HTERT RPE-1 (cell line): ENCODE measurements around the gene NUP62.

ENCODE experiments used
- in situ Hi-C: fragments of 300-500 bp; cut with MboI; formaldehyde crosslinking; loops from 4 replicates; pipeline ENCODE4 v1.14.3; 2020; ENCODE audit warnings: low sequenced_read_pairs

Gene NUP62

GRCh38 chr19:49869484-49870308 is 59.6 kb downstream of the NUP62 start:
- in situ Hi-C loops = no loop called here

- in situ Hi-C loops = no loop called here
These were observed 60.3 kb downstream of the NUP62 start for GRCh38 chr19:49869009-49869483.

- in situ Hi-C loops = no loop called here
These were observed 62.1 kb downstream of the NUP62 start, which contains the start of gene PNKP for GRCh38 chr19:49866933-49867782. Gene PNKP, minus strand, starts transcription at chr19:49867576. Its CDS starts 372 bp downstream, at chr19:49867204.

- in situ Hi-C loops = no loop called here
These were observed 64.4 kb downstream of the NUP62 start for GRCh38 chr19:49864890-49865289.

GRCh38 chr19:49863935-49864320 is 65.4 kb downstream of the NUP62 start:
- in situ Hi-C loops = no loop called here

GRCh38 chr19:49863254-49863934 is 65.9 kb downstream of the NUP62 start:
- in situ Hi-C loops = no loop called here

GRCh38 chr19:49862391-49863253 is 66.7 kb downstream of the NUP62 start:
- in situ Hi-C loops = no loop called here

- in situ Hi-C loops = no loop called here
These were observed 67.5 kb downstream of the NUP62 start for GRCh38 chr19:49861541-49862378.

- in situ Hi-C loops = no loop called here
These were observed 68.2 kb downstream of the NUP62 start for GRCh38 chr19:49861107-49861506.

- in situ Hi-C loops = no loop called here
These were observed 68.8 kb downstream of the NUP62 start for GRCh38 chr19:49860336-49861102.

GRCh38 chr19:49859682-49860335 is 69.5 kb downstream of the NUP62 start:
- in situ Hi-C loops = no loop called here

- in situ Hi-C loops = no loop called here
These were observed 71.0 kb downstream of the NUP62 start for GRCh38 chr19:49858088-49858985.

- in situ Hi-C loops = no loop called here
These were observed 71.5 kb downstream of the NUP62 start for GRCh38 chr19:49857838-49858087.

GRCh38 chr19:49857061-49857837 is 72.1 kb downstream of the NUP62 start:
- in situ Hi-C loops = no loop called here
